ENCODE results near the gene ARHGEF26. TPM values are rescaled to one million over a fixed set of nuclear protein-coding genes. Genes with fewer than 3 reads are reported as not detected.

The ARHGEF26 gene
- polyA plus RNA-seq, 10 donors = 10.5 to 18.7 (median 12.3) TPM

DNA sequence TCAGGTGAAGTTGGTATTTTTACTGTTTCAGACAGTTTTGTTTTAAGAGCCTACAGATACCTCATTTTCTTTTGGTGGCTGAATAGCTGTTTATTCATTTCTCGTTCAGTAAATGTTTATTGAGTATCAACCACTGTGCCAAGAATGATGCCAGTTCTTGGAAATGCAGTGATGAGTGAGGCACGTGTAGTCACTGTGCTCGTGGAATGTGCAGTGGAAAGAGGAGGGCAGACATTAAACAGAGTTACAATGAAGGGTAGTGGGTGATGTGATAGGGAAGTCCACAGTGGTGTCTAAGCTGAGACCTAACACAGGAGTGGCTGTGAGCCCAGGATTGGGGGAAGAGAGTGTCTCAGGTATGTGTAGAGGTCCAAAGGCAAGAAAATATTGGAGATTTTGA is 73.7 kb downstream of the ARHGEF26 start:
- no peak for DNase-seq

DNA sequence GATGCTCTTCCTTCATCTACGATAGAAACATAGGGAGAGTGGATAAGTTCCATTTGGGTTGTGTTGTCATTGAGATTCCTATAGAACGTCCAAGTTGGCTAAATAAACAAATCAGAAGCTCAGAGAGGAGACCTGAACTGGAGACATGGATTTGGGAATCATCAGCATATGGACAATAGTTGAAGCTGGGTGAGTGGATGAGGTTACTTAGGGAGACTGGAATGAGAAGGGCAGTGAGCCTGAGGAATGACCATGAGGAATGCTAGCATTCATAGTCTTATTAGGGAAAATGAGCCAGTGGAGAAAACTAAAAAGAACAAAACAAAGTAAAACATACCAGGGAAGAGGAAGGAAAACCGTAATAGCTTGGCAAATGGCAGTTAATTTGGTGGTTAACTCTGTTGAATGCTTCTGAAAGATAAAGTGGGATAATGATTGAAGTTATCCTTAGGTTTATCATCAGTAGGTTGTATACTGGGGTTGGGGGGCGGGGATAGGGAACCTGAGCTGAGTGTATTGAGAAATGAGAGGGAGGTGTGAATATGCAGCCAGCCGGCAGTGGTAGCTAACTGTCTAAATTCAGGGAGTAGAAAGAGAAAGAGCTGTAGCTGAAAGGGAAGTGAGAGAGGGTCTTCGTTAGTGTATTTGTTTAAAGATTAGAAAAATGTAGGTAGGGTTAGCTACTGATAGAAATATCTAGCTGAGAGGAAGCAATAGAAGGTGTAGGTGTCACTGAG is 74.6 kb downstream of the ARHGEF26 start:
- no peak for DNase-seq

DNA sequence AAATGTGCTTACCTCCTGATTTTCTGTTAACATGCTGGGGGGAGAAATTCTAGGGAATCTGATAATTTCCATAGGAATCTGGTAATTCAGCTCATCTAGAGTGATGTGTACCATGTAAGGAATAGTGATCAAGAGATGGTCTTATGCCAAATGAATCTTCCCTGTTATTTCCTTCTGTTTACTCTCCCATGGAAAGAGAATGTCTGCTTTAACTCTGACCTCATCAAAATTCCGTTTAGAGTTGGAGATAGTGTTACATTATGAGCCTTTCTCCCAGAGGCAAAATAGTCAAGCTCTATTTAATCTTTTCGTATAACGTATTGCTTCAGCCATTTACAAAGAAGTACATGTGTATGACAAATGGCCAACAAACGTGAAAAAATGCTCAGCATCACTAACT is 76.6 kb downstream of the ARHGEF26 start:
- no peak for DNase-seq

DNA sequence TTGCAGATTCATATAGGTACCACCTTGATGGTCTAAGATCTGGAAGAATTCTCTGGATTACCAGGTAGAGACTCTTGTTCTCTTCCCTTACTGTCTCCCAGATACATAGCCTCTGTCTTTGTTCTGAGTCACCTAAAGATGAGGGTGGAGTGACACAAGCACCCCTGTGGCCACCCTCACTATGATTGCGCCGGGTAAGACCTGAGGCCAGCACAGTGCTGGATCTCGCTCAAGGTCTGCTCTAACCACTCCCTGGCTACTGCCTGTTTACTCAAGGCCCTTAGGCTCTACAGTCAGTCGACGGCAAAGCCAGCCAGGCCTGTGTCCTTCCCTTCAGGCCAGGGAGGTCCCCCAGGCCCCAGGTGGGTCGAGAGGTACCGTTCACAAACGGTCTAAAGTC is 88.3 kb downstream of the ARHGEF26 start:
- DNase-seq = no peak

DNA sequence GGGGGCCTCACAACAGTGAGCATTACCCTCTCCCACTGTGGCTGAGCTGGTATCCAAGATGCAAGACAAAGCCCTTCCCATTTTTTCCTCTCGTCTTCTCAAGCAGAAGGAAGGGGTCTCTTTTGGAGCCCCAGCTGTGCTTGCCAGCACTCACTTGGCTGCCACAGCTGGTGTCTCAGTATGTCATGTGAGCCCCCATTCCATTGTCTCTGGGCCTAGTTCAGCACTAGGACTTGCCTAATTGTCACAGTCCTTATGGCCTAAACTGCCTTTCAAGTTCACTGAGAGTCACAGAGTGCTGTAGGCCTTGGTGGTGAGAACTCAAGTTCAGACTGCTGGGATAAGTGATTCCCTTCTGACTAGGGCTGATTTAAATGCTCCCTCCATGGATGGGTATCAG is 89.8 kb downstream of the ARHGEF26 start:
- no peak for DNase-seq

DNA sequence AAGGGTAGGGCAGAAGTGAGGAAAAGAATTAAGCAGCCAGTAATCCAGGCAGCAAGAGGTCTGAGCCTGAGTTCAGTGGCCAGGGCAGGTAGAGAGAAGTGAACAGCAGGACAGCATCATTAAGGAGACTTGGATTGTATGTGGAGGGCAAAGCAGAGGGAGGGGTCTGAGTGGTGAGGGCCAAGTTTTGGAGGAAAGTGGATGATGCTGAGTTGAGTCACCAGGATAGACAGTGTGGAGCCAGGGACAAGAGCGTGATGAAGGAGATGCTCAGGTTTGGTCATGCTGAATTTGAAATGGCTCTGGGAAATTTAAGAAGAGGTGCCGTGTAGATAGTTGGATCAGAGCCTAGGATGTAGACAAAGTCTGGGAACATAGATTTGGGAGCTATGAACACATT is 93.1 kb downstream of the ARHGEF26 start:
- DNase-seq = no peak

DNA sequence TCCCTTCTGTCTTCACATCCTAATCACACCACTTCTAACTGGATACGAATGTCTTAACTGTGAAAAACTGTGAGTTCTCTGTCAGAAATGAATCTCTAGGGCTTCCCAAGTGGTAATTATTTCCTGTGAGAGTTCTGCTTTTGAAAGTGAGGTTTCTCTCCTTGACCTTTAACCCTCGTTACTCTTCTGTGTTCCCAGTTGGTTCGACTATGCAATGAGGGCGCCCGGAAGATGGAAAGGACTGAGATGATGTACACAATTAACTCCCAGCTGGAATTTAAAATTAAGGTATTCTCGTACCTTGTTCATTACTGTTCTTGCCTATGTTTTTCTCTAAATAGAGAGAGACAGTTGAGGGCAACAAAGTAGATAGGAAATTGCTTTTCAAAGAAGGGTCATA is 96.5 kb downstream of the ARHGEF26 start:
- no peak for DNase-seq

DNA sequence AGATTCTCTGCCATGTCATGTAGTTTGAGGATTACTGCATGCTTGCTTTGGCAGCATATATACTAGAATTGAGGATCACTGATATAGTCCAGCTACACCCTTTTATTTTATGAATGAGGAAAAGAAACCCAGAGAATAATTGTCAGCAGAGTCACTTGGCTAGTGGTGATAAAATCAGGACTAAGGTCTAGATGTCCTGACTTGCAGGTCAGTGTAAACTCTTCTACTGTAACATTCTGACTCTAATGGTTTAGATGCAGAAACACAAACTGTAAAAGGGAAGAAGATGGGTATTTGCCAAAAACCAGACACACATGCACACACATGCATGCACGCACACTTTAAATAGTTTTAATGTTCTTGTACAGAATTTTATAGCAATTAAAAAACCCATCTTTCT is 97.5 kb downstream of the ARHGEF26 start:
- DNase-seq = no peak

DNA sequence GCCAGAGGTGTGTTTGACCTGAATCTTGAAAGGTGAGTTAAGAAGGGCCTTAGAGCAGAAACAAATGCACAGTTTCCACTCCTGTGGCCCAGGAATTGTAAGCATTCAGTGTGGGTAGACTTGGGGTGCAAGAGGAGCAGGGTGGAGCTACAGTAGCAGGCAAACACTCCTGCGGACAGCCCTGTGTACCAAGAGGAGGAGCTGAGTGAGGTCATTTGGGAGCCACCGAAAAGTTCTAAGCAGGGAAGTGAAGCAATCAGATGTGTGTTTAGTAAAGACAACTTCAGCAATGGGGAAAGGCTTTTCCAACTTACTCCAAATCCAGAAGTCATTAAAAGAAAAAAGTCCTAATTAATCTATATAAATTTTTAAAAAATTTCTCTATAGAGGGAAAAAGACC is 99.3 kb downstream of the ARHGEF26 start:
- DNase-seq = no peak

DNA sequence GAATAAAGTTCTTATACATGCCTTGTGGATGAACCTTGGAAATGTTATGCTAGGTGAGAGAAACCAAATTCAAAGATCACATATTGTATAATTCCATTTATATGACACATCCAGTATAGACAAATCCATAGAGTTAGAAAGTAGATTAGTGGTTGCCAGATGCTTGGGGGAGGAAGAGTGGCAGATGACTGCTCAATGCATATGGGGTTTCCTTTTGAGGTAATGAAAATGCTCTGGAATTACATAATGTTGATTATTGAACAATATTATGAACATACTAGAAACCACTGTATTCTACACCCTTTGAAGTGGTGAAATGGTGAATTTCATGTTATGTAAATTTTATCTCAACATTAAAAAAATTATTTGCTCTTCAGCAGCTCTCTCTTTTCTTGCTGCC is 102.3 kb downstream of the ARHGEF26 start:
- no peak for DNase-seq

DNA sequence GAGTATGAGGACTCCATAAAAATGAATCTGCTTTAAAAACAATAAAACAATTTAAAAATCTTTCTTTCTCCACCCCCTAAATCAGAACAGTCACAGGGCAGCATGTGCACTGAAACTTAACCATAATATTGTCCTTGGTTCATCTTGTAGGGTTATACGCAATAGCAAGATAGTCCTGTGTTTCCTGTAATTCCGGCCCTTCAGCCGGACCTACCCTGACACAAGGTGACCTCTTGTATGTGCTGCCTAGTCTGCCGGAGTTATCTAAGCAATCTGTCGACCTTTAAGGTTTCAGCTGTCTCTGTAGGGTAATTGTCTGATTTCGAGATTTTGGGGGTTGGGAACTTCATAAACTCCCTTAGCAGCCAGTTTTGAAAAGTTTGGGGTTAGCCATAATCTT is 103.2 kb downstream of the ARHGEF26 start:
- peak in 1 of 3 donors; percentile 50 for DNase-seq

DNA sequence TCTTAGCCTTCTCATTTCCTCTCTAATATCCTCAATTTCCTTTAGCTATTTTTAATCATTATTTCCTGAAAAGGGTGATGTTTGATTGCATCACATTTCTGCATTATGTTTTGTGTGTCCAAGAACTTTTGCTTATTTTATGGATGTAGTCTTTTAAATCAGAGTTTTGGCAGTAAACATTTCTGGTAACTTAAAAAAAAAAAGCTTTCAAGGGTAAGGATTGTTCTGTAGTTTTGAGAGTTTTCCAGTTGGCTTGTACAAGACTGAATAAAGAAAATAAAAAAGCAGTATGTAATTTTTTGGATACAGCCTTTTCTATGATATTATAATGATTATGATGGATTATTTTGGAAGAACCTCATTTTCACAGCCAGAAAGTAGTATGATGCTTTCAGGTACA is 103.7 kb downstream of the ARHGEF26 start:
- peak in 1 of 3 donors; percentile 71 for DNase-seq

DNA sequence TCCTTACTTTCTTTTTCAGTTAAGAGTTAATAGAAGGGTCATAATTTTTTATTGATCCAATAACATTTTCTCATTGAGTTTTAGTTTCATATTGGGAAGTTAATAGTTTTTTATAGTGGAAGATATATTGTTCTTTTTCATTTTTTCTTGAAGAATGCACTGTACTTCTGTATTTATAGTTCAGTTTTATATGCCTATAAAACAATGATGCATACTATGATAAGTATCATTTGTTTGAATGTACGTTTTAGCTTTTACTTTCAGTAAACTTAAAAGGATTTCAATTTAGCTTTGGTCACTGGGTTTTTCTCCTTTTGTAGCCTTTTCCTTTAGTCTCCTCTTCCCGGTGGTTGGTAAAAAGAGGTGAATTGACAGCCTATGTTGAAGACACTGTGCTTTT is 104.3 kb downstream of the ARHGEF26 start:
- no peak for DNase-seq

DNA sequence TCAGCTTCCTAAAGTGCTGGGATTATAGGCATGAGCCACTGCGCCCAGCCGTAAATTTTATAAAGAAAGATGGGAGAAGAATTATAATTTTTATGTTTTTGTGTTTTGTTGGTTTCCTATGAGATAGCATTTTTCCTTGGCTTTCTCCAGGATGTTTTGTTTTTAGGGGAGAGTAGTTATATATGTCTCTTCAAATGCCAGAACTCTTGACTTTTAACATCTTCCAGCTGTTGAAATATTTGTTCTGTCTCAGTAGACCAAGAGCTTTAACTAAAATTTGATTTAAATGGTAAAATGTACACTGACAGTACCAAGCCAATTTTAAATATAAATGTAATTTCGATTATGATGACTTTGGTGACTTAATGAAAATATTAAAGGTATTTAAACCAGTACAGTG is 106.3 kb downstream of the ARHGEF26 start:
- peak in 2 of 3 donors; percentile 53 to 78 for DNase-seq

DNA sequence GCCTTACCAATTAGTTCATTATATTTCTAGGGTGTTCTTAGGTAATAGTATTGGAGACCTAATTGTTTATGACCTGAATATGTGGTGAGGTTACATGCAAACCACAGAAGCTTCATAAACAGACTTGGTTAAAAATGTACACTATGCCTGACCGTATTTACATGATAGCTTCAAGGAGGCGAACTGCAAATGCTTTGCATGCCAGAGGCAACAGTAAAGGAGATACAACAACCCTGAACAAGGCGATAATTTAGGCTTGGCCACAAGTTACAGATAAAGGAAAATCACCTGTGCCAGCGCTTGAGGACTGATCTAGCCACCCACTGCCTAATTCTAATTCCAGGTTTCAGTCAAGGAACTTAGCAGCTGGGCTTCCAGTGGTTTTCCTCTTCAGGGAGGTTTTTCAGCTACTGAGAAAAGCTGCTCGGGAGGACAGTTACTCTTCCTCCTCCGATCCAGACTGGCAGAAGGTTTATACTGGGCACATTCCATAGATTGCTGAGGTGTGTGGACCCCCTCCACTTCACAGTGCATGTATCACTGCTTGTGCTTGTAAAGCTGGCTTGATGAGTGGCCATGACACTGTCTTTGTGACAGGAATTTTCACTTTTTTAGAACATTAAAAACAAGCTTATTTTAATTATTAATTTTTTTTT is 107.5 kb downstream of the ARHGEF26 start:
- no peak for DNase-seq

DNA sequence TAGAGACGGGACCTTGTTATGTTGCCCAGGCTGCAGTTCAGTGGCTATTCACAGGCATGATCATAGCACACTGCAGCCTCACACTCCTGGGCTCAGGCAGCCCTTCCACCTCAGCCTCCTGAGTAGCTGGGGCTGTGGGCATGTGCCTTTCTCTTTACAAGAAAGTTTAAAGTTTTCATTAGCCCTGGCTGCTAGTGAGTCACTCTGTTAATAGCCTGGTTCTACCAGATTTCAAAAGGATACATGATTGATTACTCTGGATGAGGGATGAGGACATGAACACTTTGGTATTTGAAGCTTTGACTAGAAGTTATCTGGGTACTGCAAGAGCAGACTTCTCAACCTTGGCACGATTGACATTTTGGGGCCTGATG is 108.0 kb downstream of the ARHGEF26 start:
- no peak for DNase-seq

DNA sequence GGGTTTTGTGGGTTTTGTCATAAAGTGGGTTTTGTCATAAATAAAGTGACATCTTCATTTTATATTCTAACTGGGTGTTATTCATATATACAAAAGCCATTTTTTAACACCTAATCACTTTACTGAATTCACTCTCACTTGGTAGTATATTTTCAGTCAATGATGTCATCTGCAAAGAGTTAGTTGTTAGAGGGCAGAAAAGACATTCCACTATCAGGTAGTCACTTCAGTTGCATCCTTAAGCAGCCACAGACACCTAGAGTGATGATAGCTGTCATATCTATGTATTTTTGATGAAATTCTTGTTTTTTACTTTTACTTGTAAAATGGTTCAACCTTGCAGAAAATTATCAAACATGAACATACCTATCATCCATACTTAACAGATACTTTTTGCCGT is 114.1 kb downstream of the ARHGEF26 start:
- no peak for DNase-seq

DNA sequence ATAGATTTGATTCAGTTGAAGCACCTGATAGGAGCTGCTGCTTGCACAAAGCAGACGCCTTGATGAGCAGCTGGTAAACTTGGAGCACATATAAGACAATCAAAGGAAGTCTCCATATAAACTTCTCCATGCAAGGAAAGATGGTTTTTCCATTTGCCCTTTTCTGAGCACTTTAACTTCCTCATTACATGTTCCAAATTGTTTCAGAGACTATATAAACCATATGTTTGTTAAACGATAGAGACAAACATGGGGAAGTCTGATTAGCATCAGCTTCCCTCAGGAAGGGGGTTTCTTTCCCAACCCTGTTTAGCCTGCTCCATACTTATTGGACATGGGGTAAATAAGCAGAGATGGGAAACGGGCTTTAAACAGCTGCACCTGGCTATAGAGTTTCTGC is 115.1 kb downstream of the ARHGEF26 start:
- DNase-seq = no peak

DNA sequence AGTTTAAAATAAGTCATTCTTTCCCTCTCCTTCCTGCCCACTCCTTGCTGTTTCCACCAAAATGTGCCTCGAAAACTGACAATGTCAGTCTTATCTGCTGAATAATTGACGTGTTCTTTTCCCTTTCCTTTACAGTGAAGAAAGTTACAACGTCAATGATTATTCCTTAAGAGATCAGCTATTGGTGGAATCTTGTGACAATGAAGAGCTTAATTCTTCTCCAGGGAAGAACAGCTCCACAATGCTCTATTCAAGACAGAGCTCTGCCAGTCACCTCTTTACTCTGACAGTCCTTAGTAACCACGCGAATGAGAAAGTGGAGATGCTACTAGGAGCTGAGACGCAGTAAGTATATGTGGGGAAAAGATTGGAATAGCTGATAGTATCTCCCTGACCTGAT is 119.0 kb downstream of the ARHGEF26 start:
- DNase-seq = no peak

DNA sequence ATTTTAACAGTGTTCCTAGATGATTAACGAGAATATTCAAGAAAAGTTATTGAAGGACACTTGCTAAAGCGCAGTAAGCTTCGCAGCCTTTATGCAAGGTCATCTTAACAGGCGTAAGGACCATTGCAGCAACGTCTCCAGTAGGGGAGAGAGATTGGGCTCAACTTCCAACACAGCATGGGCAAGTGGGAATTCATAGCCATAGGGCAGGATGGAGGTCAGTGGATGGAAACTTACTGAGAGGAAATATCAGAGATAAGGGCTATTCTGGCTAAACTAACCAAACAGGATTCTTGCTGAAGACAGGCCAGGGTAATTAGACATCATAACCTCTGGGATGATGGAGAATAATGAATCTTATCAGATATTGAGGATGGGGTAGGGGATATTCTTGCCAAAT is 120.3 kb downstream of the ARHGEF26 start:
- no peak for DNase-seq

DNA sequence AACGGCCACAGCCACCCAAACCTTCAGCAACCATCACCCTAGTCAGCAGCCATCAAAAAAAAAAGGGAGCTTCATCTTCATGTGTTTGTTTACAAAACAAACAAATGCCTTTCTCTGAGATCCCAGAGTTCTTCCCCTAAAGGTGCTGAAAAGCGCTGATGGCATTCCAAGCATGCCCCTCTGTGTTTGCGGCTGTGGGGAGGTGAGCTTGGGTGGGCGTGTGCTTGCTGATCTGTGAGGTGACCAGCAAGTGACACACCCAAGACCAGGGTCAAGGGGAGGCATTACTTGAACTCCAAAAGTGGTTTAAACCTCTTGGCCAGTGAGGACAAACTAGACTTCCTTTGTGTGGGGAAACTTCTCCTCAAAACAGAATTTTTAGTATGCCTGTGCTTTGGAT is 121.6 kb downstream of the ARHGEF26 start:
- DNase-seq = no peak

DNA sequence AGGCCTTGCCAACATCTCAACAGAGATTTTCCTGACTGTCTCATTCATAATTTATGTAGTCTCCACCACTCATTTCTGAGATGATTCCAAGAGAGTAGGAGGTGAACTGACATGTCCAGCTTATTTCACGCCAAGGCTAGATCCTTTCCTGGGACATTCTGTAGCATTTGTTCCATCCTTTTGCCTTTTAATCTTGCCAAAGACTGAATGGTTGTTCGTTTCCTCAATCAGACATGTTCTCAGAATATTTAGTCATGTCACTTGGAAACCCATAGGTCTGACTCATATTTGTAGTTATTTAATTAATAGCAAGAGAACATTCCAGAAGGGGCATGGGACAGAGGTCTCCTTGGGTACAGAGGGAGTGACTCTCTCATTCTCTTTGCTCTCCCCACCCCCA is 122.2 kb downstream of the ARHGEF26 start:
- peak in 1 of 3 donors; percentile 59 for DNase-seq

DNA sequence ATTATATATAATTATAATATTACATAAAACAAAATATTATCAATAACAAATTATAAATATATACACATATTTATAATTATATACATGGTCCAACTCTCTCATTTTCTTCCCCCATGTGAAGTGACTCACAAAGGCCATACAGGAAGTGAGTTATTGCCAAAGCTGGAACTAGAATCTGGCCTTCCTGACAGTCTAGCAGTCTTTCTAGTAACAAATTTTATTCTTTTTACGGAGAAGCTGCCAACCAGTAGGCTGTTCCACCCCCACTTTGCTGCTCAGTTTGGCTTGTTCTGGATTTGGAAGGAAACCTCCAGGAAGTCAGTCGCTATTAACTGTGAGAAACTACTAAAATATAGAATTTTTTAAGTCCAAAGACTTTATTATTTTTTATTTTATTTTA is 123.5 kb downstream of the ARHGEF26 start:
- DNase-seq = peak in 1 of 3 donors; percentile 49
